Astrocyte (in vitro differentiated cells and primary cell): ENCODE data around the gene INSYN2B. TPM values are rescaled to one million over a fixed set of nuclear protein-coding genes. Genes with fewer than 3 reads are reported as not detected.

Experiments used
- DNase-seq: peaks from one replicate; pipeline ENCODE4 v3.0.0-alpha.2; 2010; ENCODE audit warnings: low read depth
- FAIRE-seq: peaks from 2 replicates; lab custom pipeline; 2011; peaks lifted over from hg19 to GRCh38; lab: Jason Lieb, UNC
- H2AFZ ChIP-seq: 2 replicates; pipeline ENCODE4 v1.6.0; 2012; ENCODE audit warnings: low read depth, low read length, inconsistent platforms
- H3K27ac ChIP-seq: 2 replicates; pipeline ENCODE4 v1.5.1; 2011; ENCODE audit warnings: low read depth, low read length, inconsistent platforms
- H3K27me3 ChIP-seq: 2 replicates; pipeline ENCODE4 v1.6.0; 2011; ENCODE audit warnings: low read length, inconsistent platforms; ENCODE audit not compliant: insufficient read depth
- H3K36me3 ChIP-seq: 2 replicates; pipeline ENCODE4 v1.5.1; 2011; ENCODE audit warnings: low read length, inconsistent platforms; ENCODE audit not compliant: insufficient read depth
- H3K4me1 ChIP-seq: 2 replicates; pipeline ENCODE4 v1.5.1; 2011; ENCODE audit warnings: low read length, inconsistent platforms; ENCODE audit not compliant: insufficient read depth
- H3K4me2 ChIP-seq: 2 replicates; pipeline ENCODE4 v1.6.0; 2012; ENCODE audit warnings: low read length, inconsistent platforms
- H3K4me3 ChIP-seq: 2 replicates; pipeline ENCODE4 v1.5.1; 2011; ENCODE audit warnings: low read depth, mild to moderate bottlenecking, low read length, inconsistent platforms; ENCODE audit not compliant: insufficient read depth
- H3K79me2 ChIP-seq: 2 replicates; pipeline ENCODE4 v1.6.0; 2012; ENCODE audit warnings: mild to moderate bottlenecking, low read length, inconsistent platforms; ENCODE audit not compliant: insufficient read depth
- H3K9ac ChIP-seq: 2 replicates; pipeline ENCODE4 v1.6.0; 2012; ENCODE audit warnings: mild to moderate bottlenecking, low read length, inconsistent platforms
- H3K9me3 ChIP-seq: 2 replicates; pipeline ENCODE4 v1.5.1; 2012; ENCODE audit warnings: low read depth, mild to moderate bottlenecking, low read length, inconsistent platforms; ENCODE audit not compliant: insufficient read depth
- H4K20me1 ChIP-seq: 2 replicates; pipeline ENCODE4 v1.6.0; 2012; ENCODE audit warnings: low read length, inconsistent platforms; ENCODE audit not compliant: insufficient read depth
- H3K27ac Mint-ChIP-seq: one replicate; pipeline ENCODE4 v1.8.0; 2021; ENCODE audit warnings: mild to moderate bottlenecking, mixed read lengths; ENCODE audit not compliant: unreplicated experiment
- H3K27me3 Mint-ChIP-seq: one replicate; pipeline ENCODE4 v1.8.0; 2021; ENCODE audit warnings: low read depth, mixed read lengths; ENCODE audit not compliant: unreplicated experiment
- H3K36me3 Mint-ChIP-seq: one replicate; pipeline ENCODE4 v1.8.0; 2021; ENCODE audit warnings: low read depth, mixed read lengths; ENCODE audit not compliant: unreplicated experiment
- H3K4me1 Mint-ChIP-seq: one replicate; pipeline ENCODE4 v1.8.0; 2021; ENCODE audit warnings: low read depth, mixed read lengths; ENCODE audit not compliant: unreplicated experiment
- H3K4me3 Mint-ChIP-seq: one replicate; pipeline ENCODE4 v1.8.0; 2021; ENCODE audit warnings: mild to moderate bottlenecking, moderate library complexity, mixed read lengths; ENCODE audit not compliant: unreplicated experiment
- H3K9me3 Mint-ChIP-seq: one replicate; pipeline ENCODE4 v1.8.0; 2021; ENCODE audit warnings: mild to moderate bottlenecking, mixed read lengths; ENCODE audit not compliant: unreplicated experiment
- CTCF ChIP-seq: IDR thresholded peaks from 2 replicates; pipeline ENCODE4 v1.5.1; 2011; ENCODE audit warnings: low read depth, mild to moderate bottlenecking, inconsistent platforms, low read length, moderate library complexity; ENCODE audit not compliant: insufficient read depth
- EZH2 ChIP-seq: IDR thresholded peaks from 2 replicates; pipeline ENCODE4 v1.6.1; 2012; ENCODE audit warnings: mild to moderate bottlenecking, low read length, inconsistent platforms; ENCODE audit not compliant: insufficient read depth
- total RNA-seq: library from RNA; stranded (reverse); gene quantifications from 2 replicates; pipeline ENCODE4 v1.2.1, GENCODE V29; 2021

INSYN2B gene
- total RNA-seq, 1 donor from 2014 or later: 0.36 TPM

- Mint-ChIP-seq H3K36me3 (no peaks in the 10 kb centered on the region), H3K4me1 (no peaks in the 10 kb centered on the region), H3K9me3 (no peaks in the 10 kb centered on the region), H3K4me3 (no peak overlapping the region), H3K27ac (no peak overlapping the region), H3K27me3 (no peaks in the 10 kb centered on the region)
- peaks cover 29% of the 10 kb centered on the region for H4K20me1 ChIP-seq
- TF ChIP-seq CTCF: no peak
- no peak for TF ChIP-seq EZH2
- H3K27me3 ChIP-seq: no peaks in the 10 kb centered on the region
- H3K9me3 ChIP-seq: no peaks in the 10 kb centered on the region
- H3K79me2 ChIP-seq: peaks cover 11% of the 10 kb centered on the region
- no peaks in the 10 kb centered on the region for H3K4me1 ChIP-seq
- no peak for FAIRE-seq
- no peak overlapping the region for H3K27ac ChIP-seq
- peaks cover 3% of the 10 kb centered on the region for H3K36me3 ChIP-seq
- no peak overlapping the region for H3K4me3 ChIP-seq
- H2AFZ ChIP-seq: no peak overlapping the region
- H3K4me2 ChIP-seq: no peak overlapping the region
- peak; percentile 51 for DNase-seq
- no peak overlapping the region for H3K9ac ChIP-seq
These were observed 65.5 kb downstream of the INSYN2B start for GRCh38 chr5:169914766-169915165.

- no peak overlapping the region for H3K4me3 Mint-ChIP-seq
- H3K27ac ChIP-seq: no peak overlapping the region
- H3K27ac Mint-ChIP-seq: no peak overlapping the region
These were observed 66.8 kb downstream of the INSYN2B start for GRCh38 chr5:169913479-169913878.

More at GRCh38 chr5:169913479-169913878, 66.8 kb downstream of the INSYN2B start:
- Histone ChIP-seq H3K79me2 (peaks cover 13% of the 10 kb centered on the region), H3K9me3 (no peaks in the 10 kb centered on the region), H3K36me3 (peaks cover 3% of the 10 kb centered on the region), H3K4me2 (no peak overlapping the region), H3K27me3 (no peaks in the 10 kb centered on the region), H4K20me1 (peaks cover 29% of the 10 kb centered on the region), H2AFZ (no peak overlapping the region), H3K4me1 (no peaks in the 10 kb centered on the region), H3K4me3 (no peak overlapping the region), H3K9ac (no peak overlapping the region)
- TF ChIP-seq EZH2: no peak
- TF ChIP-seq CTCF: no peak
- no peaks in the 10 kb centered on the region for H3K36me3 Mint-ChIP-seq
- H3K27me3 Mint-ChIP-seq: no peaks in the 10 kb centered on the region
- no peaks in the 10 kb centered on the region for H3K9me3 Mint-ChIP-seq
- no peaks in the 10 kb centered on the region for H3K4me1 Mint-ChIP-seq
- FAIRE-seq: no peak
- DNase-seq: no peak
